Activated T-helper 9 cell treated with anti-CD3 and anti-CD28 coated beads, Interleukin-2, amount 50 U/mL, for 16 hours (primary cell): ENCODE measurements around the gene SOCS2.
"Not testable (repeated sequence)": the region's sequence is repeated elsewhere in the genome, so short reads cannot be mapped to it uniquely, and the experiment has no call there.

Source experiments
- DNase-seq: peaks from one replicate; pipeline ENCODE4 v3.0.0-alpha.2; 2020; ENCODE audit warnings: low read depth

Gene SOCS2, protein sequence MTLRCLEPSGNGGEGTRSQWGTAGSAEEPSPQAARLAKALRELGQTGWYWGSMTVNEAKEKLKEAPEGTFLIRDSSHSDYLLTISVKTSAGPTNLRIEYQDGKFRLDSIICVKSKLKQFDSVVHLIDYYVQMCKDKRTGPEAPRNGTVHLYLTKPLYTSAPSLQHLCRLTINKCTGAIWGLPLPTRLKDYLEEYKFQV

DNA sequence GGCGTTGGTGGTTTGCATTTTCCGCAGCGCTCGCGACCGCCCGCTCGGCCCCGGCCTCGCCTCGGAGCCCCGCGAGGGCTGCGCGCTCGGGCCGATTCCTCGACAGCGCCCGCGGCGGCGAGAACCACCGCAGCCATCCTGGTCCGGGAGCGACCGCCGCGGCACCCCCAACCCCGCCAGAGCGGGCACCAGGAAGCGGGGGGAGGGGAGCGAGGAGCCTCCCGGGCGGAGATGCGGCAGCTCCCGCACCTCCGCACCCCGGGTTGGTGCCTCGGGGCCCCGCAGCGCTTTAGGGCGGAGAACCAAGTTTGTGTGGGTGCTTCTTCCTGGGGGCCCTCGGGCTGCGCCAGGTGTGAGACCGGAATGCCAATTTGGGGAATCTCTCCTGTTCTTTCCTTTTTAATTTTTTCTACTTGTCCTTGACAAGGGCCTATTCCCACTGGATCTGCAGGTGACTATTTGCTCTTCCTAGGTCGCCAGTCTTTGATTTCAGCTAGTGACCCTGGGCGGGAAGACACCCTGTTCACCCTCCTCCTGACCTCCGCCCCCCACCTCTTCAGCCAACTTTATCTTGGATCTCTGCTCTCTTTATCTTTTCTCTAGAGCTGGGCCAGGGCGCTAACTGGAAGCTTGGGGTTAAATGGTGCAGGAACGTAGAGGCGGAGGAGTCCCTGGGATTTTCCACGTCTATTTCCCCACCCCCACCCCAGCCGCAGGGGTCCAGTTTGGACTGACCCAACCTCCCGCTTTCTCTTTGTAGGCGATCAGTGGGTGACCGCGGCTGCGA lies at the start of gene SOCS2:
Gene SOCS2, plus strand, starts transcription at position 751 of the 787 bp plus-strand sequence. CDS start 223 bp downstream, outside the sequence.
- no peak for DNase-seq

DNA sequence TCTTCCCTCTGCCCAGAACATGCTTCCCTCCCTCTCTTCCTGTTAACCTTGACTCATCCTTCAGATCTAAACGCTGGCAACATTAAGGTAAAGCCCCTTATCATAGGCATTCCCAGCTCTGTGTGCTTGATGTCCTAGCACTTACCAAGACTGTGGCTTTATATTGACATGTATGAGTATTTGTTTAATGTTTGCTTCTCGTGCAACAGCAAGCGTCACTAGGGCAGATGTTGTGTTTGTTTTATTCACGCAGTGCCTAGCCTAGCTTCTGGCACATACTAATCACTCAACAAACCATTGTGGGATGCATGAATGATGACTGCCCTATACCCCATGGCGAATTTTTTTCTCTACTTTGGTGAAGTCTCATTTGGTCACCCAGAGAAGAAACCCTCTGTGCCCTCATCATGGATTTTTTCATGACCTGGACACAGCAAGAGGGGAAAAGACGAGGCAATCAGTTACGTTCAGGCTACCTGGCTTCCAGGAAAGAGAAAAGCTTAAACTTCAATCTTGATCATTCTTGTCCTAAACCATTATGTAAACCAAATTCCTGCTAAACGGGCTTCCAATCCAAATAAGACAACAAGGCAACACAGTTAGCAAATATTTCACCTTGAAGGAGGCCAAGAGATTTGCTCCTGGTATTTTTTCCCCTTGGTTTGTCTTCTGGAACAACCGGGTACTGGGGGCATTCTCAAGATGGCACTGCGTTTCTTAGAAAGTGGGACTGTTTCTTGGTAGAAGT lies 47.9 kb upstream of the SOCS2 start:
- no peak for DNase-seq

DNA sequence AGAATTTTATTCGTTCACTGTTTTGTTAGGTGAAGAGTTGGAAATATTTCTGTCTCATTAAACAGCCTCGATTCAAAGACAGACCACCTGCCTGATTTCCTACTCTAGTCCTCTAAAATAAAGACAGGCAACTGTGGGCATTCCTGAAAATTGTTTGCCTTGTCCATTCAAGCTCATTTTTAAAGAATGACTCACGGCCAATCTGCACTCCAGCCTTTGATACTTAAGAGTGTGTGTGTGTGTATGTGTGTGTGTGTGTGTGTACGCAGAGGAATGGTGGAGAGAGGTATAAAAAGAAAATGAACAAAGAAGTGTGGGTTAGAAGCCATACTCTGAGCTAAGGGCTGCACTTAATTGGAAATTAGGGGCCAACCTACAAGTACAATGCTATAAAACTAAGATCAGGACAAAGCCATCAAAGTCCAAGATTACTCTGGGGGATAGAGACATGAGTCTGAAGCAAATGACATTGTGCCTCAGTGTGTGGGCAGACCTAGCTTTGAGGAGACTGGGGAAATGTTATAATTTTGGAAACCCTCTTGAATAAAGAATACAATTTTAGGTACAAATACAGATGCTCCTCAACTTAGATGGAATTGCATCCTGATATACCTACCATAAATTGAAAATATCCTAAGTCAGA lies 45.6 kb upstream of the SOCS2 start:
- no peak for DNase-seq

DNA sequence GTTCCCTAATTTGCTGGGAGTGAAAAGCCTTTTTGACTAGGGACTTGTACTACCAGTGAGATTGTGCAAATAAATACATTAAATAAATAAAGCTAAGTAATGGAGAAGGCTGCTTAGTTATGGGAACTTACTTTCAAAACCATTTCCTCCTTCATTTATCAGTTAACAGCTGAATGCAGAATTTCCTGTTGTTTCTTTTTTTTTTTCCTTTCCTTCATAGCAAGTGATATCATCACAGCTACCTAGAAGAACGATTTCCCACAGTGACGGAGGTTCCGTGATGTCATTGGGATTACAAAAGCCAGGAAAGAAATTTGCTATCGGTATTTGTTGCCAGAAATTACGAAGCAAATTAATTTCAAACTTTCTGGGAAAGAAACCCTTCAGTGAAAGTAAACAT lies 42.1 kb upstream of the SOCS2 start:
- no peak for DNase-seq

DNA sequence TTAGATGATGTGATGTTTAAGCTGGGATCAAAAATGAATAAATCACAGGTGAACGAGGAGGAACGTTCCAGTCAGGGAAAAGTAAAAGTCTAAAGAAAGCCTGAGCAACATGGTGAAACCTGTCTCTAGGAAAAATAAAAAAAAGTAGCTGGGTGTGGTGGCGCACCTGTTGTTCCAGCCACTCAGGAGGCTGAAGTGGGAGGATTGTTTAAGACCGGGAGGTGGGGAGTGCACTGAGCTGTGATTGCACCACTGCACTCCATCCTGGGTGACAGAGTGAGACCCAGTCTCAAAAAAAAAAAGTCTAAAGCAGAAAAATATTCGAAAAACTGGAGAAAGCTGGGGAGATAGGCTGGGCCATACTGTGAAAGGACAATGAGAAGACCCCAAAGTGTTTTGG lies 39.2 kb upstream of the SOCS2 start:
- DNase-seq = no peak

DNA sequence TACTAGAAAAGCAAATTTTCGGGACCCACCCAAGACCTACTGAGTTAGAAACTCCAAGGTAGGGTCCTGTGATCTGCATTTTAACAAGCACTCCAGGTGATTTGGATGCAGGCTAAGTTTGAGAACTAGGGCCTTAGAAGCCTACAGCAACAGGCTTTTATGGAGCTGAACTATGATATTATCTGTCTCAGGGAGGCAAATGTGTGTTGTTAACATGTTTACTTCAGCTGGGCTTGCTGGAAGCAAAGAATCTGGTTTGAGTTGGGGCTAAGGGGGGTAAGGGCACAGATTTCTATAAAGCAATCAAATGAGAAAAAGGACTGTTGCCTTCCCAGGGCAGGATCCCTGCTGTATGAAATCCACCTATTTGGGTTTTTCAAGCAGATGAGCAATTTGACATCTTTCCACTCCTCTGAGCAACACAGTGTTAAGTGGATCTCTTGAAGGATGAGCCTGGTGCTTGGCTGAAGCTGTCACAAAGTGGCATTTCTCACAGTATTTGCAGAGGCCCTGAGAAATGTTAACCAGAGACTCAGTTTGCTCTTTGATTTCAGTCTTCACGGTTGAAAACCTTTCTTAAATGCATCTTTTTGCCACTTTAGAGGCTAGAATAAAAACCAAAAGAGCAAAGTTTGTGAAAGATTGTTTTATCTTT lies 36.2 kb upstream of the SOCS2 start:
- DNase-seq = no peak

DNA sequence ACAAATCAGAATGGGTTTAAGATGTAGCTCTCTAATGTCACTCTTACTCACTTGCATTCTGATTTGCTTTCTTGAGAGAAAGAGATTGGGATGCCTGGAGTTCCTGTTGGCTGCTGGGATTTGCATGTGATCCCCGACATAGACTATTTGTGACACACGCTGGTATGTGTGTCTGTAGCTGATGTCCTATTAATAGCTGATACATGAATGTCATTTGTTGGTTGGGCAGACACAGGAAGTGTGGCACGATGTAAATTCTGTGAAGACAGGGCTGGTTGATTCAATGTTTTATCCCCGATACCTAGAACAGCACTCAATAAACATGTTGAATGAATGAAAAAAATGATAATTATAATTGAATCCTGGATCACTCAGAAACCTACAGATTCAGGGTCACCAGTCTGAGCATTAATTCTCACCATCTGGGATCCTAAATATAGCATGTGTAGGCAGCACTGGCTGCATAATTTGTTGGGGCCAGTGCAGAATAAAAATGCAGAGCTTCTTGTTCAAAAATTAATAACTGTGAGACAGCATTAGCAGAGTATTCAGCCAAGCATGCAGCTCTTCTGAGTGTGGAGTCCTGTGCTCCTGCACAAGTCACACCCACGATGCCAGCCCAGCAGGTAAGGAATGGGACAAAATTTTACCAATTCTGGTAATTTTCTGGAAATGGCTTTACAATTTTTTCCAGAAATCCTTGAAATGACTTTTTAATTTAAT lies 35.5 kb upstream of the SOCS2 start:
- DNase-seq = no peak

DNA sequence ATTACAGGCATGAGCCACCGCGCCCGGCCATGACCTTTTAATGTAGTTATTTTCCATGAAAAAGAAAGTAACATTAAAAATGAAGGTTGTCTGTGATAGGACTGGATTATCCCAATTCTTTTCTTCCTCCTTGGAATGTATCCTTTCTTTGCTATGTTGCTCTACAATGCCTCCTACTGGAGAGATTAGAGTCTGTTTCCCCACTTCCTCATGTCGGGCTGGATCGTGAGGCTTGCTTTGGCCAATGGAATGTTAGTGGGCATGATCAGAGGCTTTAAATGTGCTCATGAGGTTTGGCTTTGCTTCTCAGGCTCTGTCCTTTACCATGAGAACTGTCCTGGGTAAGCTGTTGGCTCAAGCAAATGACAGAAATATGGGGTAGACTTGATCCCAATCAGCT lies 34.7 kb upstream of the SOCS2 start:
- no peak for DNase-seq

DNA sequence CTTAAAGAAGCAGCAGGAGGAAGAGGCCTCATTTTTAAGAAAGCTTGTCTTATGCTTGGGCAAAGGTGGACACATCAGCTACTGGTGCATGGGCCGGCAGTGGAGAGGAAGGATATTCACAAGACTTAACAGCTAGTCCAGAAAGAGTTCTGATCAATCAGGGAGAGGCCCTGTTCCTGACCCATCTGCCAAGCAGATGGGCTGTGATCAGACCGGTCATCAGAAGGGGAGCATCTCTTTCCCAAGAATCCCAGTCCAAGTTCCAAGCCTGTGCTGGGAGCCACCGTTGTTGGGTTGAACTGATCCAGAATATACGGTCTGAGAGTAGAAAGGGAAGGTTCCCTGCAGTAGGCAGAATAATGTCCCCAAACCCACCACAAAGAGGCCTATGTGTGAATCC lies 32.7 kb upstream of the SOCS2 start:
- DNase-seq = no peak

DNA sequence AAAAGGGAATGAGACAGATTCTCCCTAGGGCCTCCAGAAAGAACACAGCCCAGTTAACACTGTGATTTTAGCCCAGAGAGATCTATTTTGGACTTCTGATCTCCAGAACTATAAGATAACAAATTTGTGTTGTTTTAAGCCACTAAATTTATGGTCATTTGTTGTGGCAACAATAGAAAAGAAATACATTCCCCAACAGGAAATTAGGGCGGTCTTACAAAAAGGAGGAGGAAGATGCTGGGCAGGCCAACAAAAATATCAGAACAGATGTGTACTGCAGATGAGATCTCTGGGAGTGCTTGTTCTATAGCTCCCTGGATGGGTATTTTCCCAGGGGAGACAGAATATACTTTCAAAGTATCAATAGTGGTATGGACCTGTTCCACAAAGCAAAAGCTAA lies 32.0 kb upstream of the SOCS2 start:
- DNase-seq = no peak

DNA sequence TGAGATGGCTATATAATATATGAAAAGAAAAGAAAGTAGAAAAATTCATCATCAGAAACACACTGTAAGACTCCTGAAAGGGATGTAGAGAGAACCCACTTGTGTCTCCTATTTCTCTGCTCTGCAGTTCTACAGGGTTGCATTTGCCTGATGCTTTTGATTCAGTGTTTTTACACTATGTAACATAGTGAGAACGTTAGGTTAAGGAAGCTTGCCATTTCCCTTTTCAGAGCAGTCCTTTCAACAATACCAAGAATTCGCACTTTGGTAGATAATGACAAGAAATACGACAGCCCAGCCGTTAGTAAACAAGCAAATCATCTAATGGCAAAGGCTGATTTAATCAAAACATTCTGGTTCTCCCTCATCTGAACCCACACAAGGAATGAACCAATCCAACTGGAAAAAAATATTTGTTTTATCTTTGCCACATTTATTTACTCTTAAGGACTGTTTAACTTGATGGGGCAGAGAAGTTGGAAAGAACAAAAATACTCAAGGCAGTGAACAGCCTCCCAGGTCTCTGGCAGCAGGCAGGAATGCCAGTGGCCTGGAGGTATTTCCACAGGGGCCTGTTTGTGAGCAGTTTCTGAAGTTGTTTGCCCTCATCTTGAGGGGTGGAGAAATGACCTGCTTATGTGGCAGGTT lies 30.8 kb upstream of the SOCS2 start:
- no peak for DNase-seq

DNA sequence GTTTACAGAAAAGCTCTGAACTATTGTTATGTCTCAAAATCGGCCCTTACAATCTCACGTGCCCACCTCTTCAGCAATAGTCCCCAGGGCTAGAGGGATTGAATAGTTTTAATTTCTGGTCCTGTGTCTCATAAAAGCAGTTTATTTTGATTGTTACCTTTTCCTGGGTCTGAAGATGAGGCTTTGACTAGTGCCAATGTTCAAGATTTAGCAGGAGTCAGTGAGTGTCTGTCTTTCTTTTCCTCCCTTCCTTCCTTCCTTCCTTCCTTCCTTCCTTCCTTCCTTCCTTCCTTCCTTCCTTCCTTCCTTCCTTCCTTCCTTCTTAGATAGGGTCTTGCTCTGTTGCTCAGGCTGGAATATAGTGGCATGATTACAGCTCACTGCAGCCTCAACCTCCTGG lies 24.7 kb upstream of the SOCS2 start:
- no peak for DNase-seq

DNA sequence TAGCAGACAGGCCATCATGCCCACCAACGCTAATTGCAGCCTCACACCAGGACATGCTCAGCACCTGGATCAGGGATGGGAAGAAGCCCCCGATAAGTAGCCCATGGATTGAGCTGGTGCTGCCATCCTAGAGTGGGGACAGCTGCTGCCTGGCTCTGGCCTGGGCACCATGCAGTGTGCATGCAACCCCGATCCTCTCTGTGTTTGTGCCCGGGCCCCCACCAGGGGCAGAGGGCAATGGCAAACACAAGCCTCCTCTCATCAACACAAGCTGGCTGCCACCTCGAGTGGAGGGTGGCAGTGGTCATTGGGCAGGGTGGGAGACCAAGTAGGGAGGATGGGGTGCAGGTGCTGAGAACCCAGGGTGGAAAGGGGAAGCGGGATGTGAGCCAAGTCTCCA lies 23.3 kb upstream of the SOCS2 start:
- no peak for DNase-seq

DNA sequence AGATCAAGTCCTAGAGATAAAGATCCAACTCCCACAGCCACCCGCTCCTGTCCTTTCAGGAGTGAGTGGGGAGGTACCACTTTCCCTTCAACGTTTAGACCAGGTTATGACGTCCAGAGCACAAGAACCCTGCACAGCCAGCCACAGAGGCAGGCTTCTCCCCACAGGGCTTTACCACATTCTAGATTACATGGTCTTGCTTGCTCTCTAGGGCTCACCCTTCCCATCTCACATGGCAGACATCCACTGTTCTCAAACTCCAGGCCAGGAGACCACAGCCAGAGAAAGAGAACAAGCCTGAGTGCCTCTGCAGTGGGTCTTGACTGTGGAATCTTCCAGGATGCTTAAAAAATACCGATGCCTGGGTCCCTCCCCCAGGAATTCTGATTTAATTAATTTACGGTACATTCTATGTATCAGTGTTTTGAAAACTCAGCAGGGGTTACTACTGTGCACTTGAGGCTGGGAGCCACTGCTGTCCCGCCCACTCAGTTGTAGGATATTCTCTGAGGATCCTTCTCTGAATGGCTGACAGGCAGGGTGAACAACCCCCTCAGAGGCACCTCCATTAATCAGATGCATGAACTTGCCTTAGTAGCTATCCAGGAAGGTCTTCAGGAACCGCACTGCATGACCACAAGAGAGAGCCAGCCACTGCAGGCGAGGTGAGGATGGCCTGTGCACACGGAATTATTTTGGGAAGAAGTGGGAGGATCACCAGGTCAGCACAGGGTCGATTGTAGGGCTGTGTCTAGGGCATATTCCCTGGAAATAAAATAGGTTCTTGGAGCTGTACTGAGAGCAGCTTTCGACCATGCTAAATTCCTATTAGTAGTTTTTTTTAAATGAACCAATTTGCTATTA lies 21.5 kb upstream of the SOCS2 start:
- DNase-seq = no peak

DNA sequence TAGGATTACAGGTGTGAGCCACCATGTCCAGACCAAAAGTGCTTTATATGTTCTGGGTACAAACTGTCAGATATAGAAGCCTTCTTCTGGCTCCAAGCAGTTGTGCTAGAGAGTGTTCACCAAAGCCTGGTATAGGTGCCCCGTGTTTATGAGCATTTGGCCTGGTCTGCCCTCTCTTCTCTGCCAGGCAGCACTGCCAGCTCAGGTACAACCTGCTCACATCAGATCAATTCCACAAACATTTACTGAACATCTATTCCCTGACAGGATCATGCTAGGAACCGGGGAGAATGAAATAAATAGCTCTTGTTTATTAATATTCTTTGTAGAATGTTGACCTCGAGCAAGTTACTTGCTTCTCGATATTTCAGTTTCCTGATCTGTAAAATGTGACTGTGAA lies 20.0 kb upstream of the SOCS2 start:
- DNase-seq = no peak

DNA sequence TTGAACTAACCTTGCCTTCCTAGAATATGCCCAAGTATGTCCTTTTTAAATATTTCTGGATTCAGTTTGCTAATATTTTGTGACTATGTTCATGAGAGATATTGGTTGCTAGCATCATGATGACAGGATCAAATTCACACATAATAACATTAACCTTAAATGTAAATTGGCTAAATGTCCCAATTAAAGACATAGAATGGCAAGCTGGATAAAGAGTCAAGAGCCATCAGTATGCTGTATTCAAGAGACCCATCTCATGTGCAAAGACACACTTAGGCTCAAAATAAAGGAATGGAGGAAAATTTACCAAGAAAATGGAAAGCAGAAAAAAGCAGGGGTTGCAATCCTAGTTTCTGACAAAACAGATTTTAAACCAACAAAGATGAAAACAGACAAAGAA lies 14.6 kb upstream of the SOCS2 start:
- not testable (repeated sequence) for DNase-seq

DNA sequence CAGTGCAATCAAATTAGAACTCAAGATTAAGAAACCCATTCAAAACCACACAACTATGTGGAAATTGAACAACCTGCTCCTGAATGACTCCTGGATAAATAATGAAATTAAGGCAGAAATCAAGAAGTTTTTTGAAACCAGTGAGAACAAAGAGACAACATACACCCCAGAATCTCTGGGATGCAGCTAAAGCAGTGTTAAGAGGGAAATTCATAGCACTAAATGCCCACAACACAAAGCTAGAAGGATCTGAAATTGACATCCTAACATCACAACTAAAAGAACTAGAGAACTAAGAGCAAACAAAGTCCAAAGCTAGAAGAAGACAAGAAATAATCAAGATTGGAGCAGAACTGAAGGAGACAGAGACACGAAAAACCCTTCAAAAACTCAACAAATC lies 13.8 kb upstream of the SOCS2 start:
- DNase-seq = not testable (repeated sequence)

DNA sequence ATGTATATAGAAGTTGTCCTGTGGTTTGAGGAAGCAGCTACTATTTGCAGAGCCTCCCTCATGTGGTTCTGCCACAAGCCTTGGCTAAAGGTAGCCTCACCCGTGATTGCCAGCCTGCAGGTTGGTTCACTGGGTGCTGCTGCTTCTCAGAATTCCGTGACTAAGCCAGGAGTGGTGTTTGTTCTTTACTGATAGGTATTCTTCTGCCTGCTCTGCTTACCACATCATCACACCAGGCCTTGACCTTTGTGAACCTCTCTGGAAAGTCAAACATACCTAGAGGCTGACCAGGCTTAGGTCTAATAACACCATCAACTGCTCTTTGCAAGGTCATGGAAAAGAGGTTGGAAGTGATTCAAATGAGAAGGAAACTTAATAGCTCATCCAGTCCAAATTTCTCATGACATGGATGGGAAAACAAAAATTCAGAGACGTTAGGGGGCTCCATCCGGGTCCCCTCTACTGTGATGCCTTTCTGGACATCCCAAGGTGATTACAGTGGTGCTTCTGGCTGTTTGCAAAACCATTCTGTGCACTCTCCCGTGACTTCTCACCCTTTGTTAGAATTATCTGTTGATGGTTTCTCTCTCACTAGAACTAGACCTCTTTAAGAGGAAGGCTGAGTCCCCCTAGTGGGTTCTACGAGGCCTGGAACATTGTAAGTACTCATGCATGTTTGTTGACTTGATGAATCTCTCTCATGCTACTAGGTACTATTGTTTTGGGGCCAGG lies 8.5 kb upstream of the SOCS2 start:
- DNase-seq = no peak

DNA sequence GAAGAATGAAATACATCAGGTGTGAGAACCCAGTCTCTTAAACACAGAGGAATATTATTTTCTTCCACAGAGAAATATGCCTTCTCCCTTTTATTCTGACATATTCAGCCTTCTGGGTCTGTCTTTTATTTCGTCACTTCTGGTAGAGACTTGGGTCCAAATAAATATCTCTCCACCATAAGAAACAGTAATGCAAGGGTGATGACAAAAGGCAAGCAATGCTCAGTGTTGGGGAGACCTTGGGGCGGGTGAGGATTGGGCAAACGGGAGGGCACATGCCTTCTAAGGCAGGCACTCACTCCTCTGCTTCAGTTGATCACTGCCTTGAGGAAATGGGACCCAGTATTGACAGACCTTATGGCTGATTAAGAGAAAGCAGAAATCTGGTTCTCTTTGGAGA lies 6.7 kb upstream of the SOCS2 start:
- no peak for DNase-seq
